ENCODE results near the gene POC1B.

- TF ChIP-seq CTCF (conservative IDR thresholded peaks at IDR 0.05; ENCODE audit: low read depth, low read length) (no peak), EZH2 (IDR thresholded peaks at IDR 0.05; ENCODE audit: borderline replicate concordance, low read depth, low read length, poor library complexity, severe bottlenecking) (no peak)
Measured at GRCh38 chr12:89372584-89373370, 153.1 kb downstream of the POC1B start.

All from A673 (cell line).